Large intestine (tissue), 3 donors: ENCODE measurements around the gene STON2. TPM values are rescaled to one million over a fixed set of nuclear protein-coding genes. Genes with fewer than 3 reads are reported as not detected.
A peak's percentile ranks its signal among the peaks of the same experiment; 100 is the strongest.
"Not testable (repeated sequence)": the region's sequence is repeated elsewhere in the genome, so short reads cannot be mapped to it uniquely, and the experiment has no call there.

Experiments used
- DNase-seq, 2 donors: peaks; one replicate each; pipeline versions ENCODE4 v3.0.0 to v3.0.0-alpha.2; 2013
- H3K27ac ChIP-seq: one replicate; pipeline ENCODE4 v1.5.1; 2013; ENCODE audit warnings: low read length
- H3K27me3 ChIP-seq: 2 replicates; pipeline ENCODE4 v1.6.1; 2013; ENCODE audit warnings: low read length; ENCODE audit not compliant: control insufficient read depth, insufficient read depth
- H3K36me3 ChIP-seq: 2 replicates; pipeline ENCODE4 v1.6.1; 2013; ENCODE audit warnings: low read length; ENCODE audit not compliant: control insufficient read depth, insufficient read depth
- H3K4me1 ChIP-seq: one replicate; pipeline ENCODE4 v1.6.1; 2013; ENCODE audit warnings: low read length; ENCODE audit not compliant: control insufficient read depth, insufficient read depth
- H3K4me3 ChIP-seq: one replicate; pipeline ENCODE4 v1.5.1; 2013; ENCODE audit warnings: low read length
- H3K9me3 ChIP-seq: one replicate; pipeline ENCODE4 v1.6.1; 2013; ENCODE audit warnings: mild to moderate bottlenecking, low read depth, low read length, moderate library complexity; ENCODE audit not compliant: control insufficient read depth
- WGBS: methylation state at CpG from one replicate; pipeline ENCODE4 v1.1.5; 2013; ENCODE audit warnings: low lambda C conversion rate; ENCODE audit not compliant: insufficient coverage; 5-methylcytosine and 5-hydroxymethylcytosine counted together
- polyA plus RNA-seq: library from polyadenylated mRNA; unstranded; fragments of 120-200 nt; gene quantifications from one replicate; pipeline ENCODE4 v1.2.1, GENCODE V29; 2013

Gene STON2
- polyA plus RNA-seq, 1 donor, result 14.6 TPM

DNA sequence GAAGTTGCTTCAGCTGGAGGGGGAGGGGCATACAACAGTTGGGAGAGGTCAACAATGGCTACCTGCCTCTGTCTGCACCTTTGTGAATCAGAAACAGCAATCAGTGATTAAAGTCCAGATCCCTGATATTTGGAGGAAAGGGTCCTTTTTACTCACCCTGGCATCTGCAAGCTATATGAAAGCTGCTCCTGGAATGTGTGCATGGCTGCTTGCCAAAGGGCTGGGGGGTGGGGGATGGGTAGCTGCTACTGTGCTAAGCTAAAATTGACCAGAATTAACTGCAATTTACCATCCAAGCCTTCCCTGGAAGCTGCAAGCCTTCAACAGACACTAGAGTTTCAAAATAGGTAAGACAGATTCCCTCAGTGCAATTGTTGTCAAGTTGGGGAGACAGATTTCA lies 165.8 kb downstream of the STON2 start:
- Histone ChIP-seq H3K9me3 (peaks cover 10% of the 10 kb centered on the region), H3K4me1 (no peaks in the 10 kb centered on the region), H3K27ac (no peak overlapping the region), H3K4me3 (no peak overlapping the region), H3K36me3 (no peaks in the 10 kb centered on the region), H3K27me3 (no peaks in the 10 kb centered on the region)
- DNase-seq, result no peak

- no peak overlapping the region for H3K27ac ChIP-seq
- no CpG with 5 or more reads among the region's 1 CpG for WGBS
- no peaks in the 10 kb centered on the region for H3K36me3 ChIP-seq
- H3K4me1 ChIP-seq, result no peaks in the 10 kb centered on the region
- DNase-seq, result no peak
- no peak overlapping the region for H3K4me3 ChIP-seq
- no peaks in the 10 kb centered on the region for H3K27me3 ChIP-seq
- peaks cover 10% of the 10 kb centered on the region for H3K9me3 ChIP-seq
Observed at GRCh38 chr14:81233615-81234014, 166.5 kb downstream of the STON2 start.

DNA sequence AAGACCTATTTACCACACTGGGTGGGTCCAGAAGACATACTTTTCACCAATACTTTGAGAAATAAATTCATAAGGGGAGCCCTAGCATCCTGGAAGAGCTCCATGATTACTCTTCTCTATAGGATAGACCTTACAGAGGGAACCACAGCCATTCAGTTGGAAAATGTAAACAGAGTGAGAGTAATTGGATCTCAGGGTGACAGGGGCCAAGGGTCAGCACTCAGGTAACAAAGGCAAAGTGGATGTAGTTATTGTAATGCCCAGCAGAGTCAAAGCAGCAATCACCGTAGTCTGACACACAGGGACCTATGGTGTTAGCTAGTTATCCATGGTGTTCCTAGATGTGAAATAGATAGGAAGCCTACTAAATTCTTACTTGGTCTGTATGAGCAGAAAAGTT lies 168.6 kb downstream of the STON2 start:
- WGBS, result no CpG with 5 or more reads among the region's 1 CpG
- Histone ChIP-seq H3K4me3 (no peak overlapping the region), H3K27me3 (no peaks in the 10 kb centered on the region)

DNA sequence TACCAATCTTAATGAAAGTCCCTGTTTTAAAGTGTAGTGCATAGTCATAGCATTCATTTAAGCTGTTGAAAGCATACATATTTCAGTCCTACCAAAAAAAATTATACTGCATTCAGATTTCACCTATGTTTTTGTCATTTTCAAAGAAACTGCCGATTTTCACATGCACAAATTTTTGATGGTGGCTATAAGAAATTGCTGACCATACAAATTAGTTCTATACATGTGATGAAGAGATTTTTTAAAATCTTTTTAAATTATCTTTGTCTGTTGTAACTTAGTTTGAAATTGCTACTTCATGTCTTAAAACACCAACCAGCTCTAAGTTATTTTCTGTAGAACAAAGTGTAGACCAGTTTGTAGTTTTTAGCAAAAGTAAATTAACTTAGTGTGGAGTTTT lies 175.9 kb downstream of the STON2 start:
- H3K4me1 ChIP-seq, result peaks cover 10% of the 10 kb centered on the region
- no peak overlapping the region for H3K27ac ChIP-seq
- H3K27me3 ChIP-seq, result no peaks in the 10 kb centered on the region
- no peak overlapping the region for H3K4me3 ChIP-seq
- H3K36me3 ChIP-seq, result no peaks in the 10 kb centered on the region
- no CpG with 5 or more reads among the region's 1 CpG for WGBS
- no peak for DNase-seq
- no peaks in the 10 kb centered on the region for H3K9me3 ChIP-seq

More for the DNA sequence above, 168.6 kb downstream of the STON2 start:
- Histone ChIP-seq H3K36me3 (no peaks in the 10 kb centered on the region), H3K9me3 (peaks cover 10% of the 10 kb centered on the region), H3K4me1 (no peaks in the 10 kb centered on the region), H3K27ac (no peak overlapping the region)
- DNase-seq, result no peak

- DNase-seq, H3K27ac ChIP-seq, H3K4me3 ChIP-seq, H3K27me3 ChIP-seq, H3K36me3 ChIP-seq, H3K9me3 ChIP-seq, H3K4me1 ChIP-seq: not testable (repeated sequence)
- no CpG with 5 or more reads among the region's 7 CpGs for WGBS
Observed at GRCh38 chr14:81223788-81224187, 176.3 kb downstream of the STON2 start.

GRCh38 chr14:81222691-81223090 lies 177.4 kb downstream of the STON2 start:
- DNase-seq, result peak in 1 of 2 donors; percentile 56
- H3K36me3 ChIP-seq, result no peaks in the 10 kb centered on the region
- no CpG with 5 or more reads among the region's 2 CpGs for WGBS
- no peak overlapping the region for H3K4me3 ChIP-seq
- no peaks in the 10 kb centered on the region for H3K27me3 ChIP-seq
- H3K4me1 ChIP-seq, result peaks cover 10% of the 10 kb centered on the region
- no peak overlapping the region for H3K27ac ChIP-seq
- no peaks in the 10 kb centered on the region for H3K9me3 ChIP-seq

DNA sequence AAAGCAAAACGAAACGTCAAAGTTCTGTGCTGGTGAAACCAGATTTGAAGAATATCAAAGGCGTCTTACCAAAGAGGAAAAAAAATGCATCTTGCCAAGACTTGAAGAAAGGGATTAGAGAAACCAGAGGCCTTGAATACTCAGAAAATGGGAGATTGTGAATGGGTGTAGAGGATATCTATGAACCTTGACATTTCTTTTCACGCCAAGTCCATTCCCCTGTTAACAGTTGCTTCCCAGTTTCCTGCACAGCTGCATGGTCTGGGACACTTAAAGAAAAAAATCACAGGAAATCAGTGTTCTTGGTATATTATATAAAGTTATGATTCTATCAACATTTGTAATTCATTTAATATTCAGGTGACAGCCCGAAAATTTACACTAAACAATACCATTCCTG lies 178.0 kb downstream of the STON2 start:
- Histone ChIP-seq H3K4me1 (peaks cover 10% of the 10 kb centered on the region), H3K36me3 (no peaks in the 10 kb centered on the region), H3K27ac (peak overlapping the region; percentile 100), H3K4me3 (no peak overlapping the region), H3K27me3 (no peaks in the 10 kb centered on the region), H3K9me3 (no peaks in the 10 kb centered on the region)
- WGBS, result 70% methylated on average over 3 of the region's 5 CpGs
- DNase-seq, result no peak

- no peaks in the 10 kb centered on the region for H3K27me3 ChIP-seq
- H3K4me1 ChIP-seq, result peaks cover 10% of the 10 kb centered on the region
- no peaks in the 10 kb centered on the region for H3K9me3 ChIP-seq
- DNase-seq, result no peak
- H3K27ac ChIP-seq, result peak overlapping the region; percentile 100
- WGBS, result no CpG with 5 or more reads among the region's 16 CpGs
- no peaks in the 10 kb centered on the region for H3K36me3 ChIP-seq
- H3K4me3 ChIP-seq, result peak overlapping the region; percentile 78
Observed at GRCh38 chr14:81221579-81222102, 178.5 kb downstream of the STON2 start.

DNA sequence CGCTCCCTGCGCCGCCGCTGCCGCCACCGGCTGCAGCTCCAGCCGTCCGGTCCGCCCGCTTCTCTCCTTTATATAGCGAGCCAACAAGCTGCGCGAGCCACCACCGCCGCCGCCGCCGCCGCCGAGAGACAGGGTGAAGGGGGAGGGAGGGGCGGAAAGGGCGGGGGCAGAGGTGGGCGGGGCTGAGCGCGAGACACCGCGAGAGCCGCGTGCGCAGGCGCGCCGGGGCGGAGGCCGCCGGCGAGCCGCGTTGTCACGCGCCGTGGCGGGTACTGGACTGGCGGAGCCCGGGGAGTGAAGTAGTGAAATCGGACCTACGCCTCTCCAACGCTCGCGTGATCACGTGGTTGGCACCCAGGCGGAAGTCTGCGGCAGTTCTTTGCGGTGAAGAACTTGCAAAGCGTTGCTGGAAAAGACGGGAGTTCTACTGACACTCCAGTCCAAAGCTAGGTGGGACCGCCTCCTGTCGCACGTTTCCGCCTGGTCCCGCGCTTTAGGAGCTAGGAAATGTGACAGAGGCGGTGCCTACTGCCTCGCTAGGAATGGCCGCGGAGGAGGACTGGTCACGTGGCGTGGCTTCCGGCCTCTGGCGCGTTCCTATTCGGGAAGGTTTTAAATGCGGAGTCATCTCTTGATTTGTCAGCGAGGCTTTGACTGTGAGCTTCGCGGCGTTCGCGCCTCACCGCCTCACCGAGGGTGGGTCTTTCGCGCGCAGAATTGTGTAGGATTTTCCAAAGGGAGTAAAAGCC lies 179.1 kb downstream of the STON2 start, which contains the start of gene GTF2A1:
TSS of gene GTF2A1 (minus strand) at position 130 of the 749 bp plus-strand sequence. CDS start 441 bp downstream, outside the sequence.
- H3K9me3 ChIP-seq, result no peaks in the 10 kb centered on the region
- DNase-seq, result peak; percentile 98 to 99
- peak within 1 kb of the TSS; percentile 89 for H3K4me3 ChIP-seq
- peaks cover 10% of the 10 kb centered on the region for H3K4me1 ChIP-seq
- no peaks in the 10 kb centered on the region for H3K27me3 ChIP-seq
- H3K36me3 ChIP-seq, result no peaks in the 10 kb centered on the region
- no CpG with 5 or more reads among the region's 84 CpGs for WGBS
- peak within 1 kb of the TSS; percentile 100 for H3K27ac ChIP-seq

GRCh38 chr14:81220580-81220829 lies 179.6 kb downstream of the STON2 start:
- Histone ChIP-seq H3K4me3 (peak overlapping the region; percentile 89), H3K27ac (peak overlapping the region; percentile 98), H3K4me1 (peaks cover 10% of the 10 kb centered on the region), H3K36me3 (peaks cover 3% of the 10 kb centered on the region), H3K27me3 (no peaks in the 10 kb centered on the region), H3K9me3 (no peaks in the 10 kb centered on the region)
- no peak for DNase-seq
- WGBS, result 0% methylated on average over 2 of the region's 13 CpGs
